IMR-90 (cell line): Measurements from ENCODE around the gene MTR. TPM values are rescaled to one million over a fixed set of nuclear protein-coding genes. Genes with fewer than 3 reads are reported as not detected.

Source experiments
- ATAC-seq: fragments of 200-7000 bp; cut with Tn5 transposase; 2 replicates; pipeline ENCODE4 v1.9.1; 2020; ENCODE audit warnings: low read depth, mild to moderate bottlenecking, moderate library complexity
- BruUV-seq: library from RNA; stranded (reverse); fragments of 400-500 nt; replicated peaks from 2 replicates; lab custom pipeline; 2021; lab: Mats Ljungman, UMichigan
- CTCF ChIA-PET: fragments of 300-600 bp; formaldehyde crosslinking; extraction: SDS; loops from one replicate; lab custom pipeline; 2021; ENCODE audit warnings: antibody characterized with exemption; lab: Yijun Ruan, JAX
- POLR2A ChIA-PET: fragments of 300-600 bp; sonication (Branson Sonifier 250); formaldehyde crosslinking; loops from one replicate; lab custom pipeline; 2022; ENCODE audit warnings: antibody characterized with exemption; ENCODE audit not compliant: unreplicated experiment; lab: Charles Lee
- DNase-seq: peaks from one replicate; pipeline ENCODE4 v3.0.0; 2013
- H2AFZ ChIP-seq: replicated peaks from 2 replicates; pipeline ENCODE3; 2013; ENCODE audit warnings: low read length, mild to moderate bottlenecking; ENCODE audit not compliant: poor library complexity
- H2AK5ac ChIP-seq: 2 replicates; pipeline ENCODE4 v1.6.1; 2013; ENCODE audit warnings: low read depth, low read length, inconsistent platforms
- H2AK9ac ChIP-seq: replicated peaks from 2 replicates; pipeline ENCODE3; 2013; ENCODE audit warnings: mild to moderate bottlenecking, low read depth, low read length, moderate library complexity; ENCODE audit not compliant: poor library complexity
- H2BK120ac ChIP-seq: 2 replicates; pipeline ENCODE4 v1.6.1; 2013; ENCODE audit warnings: low read depth, low read length, inconsistent platforms
- H2BK15ac ChIP-seq: 3 replicates; pipeline ENCODE4 v1.6.1; 2013; ENCODE audit warnings: low read depth, low read length, inconsistent platforms
- H2BK20ac ChIP-seq: 2 replicates; pipeline ENCODE4 v1.6.1; 2013; ENCODE audit warnings: low read depth, mild to moderate bottlenecking, inconsistent platforms, low read length, moderate library complexity
- H2BK5ac ChIP-seq: 2 replicates; pipeline ENCODE4 v1.6.1; 2013; ENCODE audit warnings: mild to moderate bottlenecking, low read depth, low read length, inconsistent platforms; ENCODE audit not compliant: poor library complexity, severe bottlenecking
- H3K14ac ChIP-seq: replicated peaks from 2 replicates; pipeline ENCODE4 v1.6.1; 2013; ENCODE audit warnings: low read depth, low read length, inconsistent platforms
- H3K18ac ChIP-seq: 2 replicates; pipeline ENCODE4 v1.6.1; 2013; ENCODE audit warnings: low read depth, low read length, control low read depth
- H3K23ac ChIP-seq: 2 replicates; pipeline ENCODE4 v1.6.1; 2013; ENCODE audit warnings: low read depth, low read length, inconsistent platforms
- H3K27ac ChIP-seq: 2 replicates; pipeline ENCODE4 v1.5.1; 2013; ENCODE audit warnings: mild to moderate bottlenecking, control low read depth, low read length; ENCODE audit not compliant: insufficient read depth
- H3K27me3 ChIP-seq: 2 replicates; pipeline ENCODE4 v1.6.1; 2013; ENCODE audit warnings: low read length; ENCODE audit not compliant: control insufficient read depth, insufficient read depth
- H3K36me3 ChIP-seq: 2 replicates; pipeline ENCODE4 v1.6.1; 2013; ENCODE audit warnings: low read length, mixed read lengths; ENCODE audit not compliant: control insufficient read depth, insufficient read depth
- H3K4ac ChIP-seq: 2 replicates; pipeline ENCODE4 v1.6.1; 2013; ENCODE audit warnings: low read depth, low read length, inconsistent platforms
- H3K4me1 ChIP-seq: 2 replicates; pipeline ENCODE4 v1.6.1; 2013; ENCODE audit warnings: low read length, mixed read lengths; ENCODE audit not compliant: control insufficient read depth, insufficient read depth
- H3K4me2 ChIP-seq: 2 replicates; pipeline ENCODE4 v1.6.1; 2013; ENCODE audit warnings: low read depth, mild to moderate bottlenecking, control low read depth, low read length, moderate library complexity
- H3K4me3 ChIP-seq: 2 replicates; pipeline ENCODE4 v1.5.1; 2013; ENCODE audit warnings: low read depth, mild to moderate bottlenecking, control low read depth, low read length, moderate library complexity; ENCODE audit not compliant: insufficient read depth
- H3K56ac ChIP-seq: 2 replicates; pipeline ENCODE4 v1.6.1; 2013; ENCODE audit warnings: low read length, inconsistent platforms; ENCODE audit not compliant: insufficient read depth; ENCODE audit errors: extremely low read depth
- H3K79me1 ChIP-seq, 2 experiments: 2 replicates each; pipeline ENCODE4 v1.6.1; 2013; ENCODE audit warnings: low read length in 2 of 2, inconsistent platforms in 1 of 2, low read depth in 1 of 2
- H3K9ac ChIP-seq: 2 replicates; pipeline ENCODE4 v1.6.1; 2013; ENCODE audit warnings: low read depth, low read length, control low read depth
- H3K9me1 ChIP-seq: 2 replicates; pipeline ENCODE4 v1.6.1; 2013; ENCODE audit warnings: low read length, inconsistent platforms; ENCODE audit not compliant: insufficient read depth
- H3K9me3 ChIP-seq: 2 replicates; pipeline ENCODE4 v1.6.1; 2013; ENCODE audit warnings: low read length; ENCODE audit not compliant: control insufficient read depth, insufficient read depth
- H4K20me1 ChIP-seq: 2 replicates; pipeline ENCODE4 v1.6.1; 2013; ENCODE audit warnings: low read length, inconsistent platforms; ENCODE audit not compliant: insufficient read depth
- H4K5ac ChIP-seq: 2 replicates; pipeline ENCODE4 v1.6.1; 2013; ENCODE audit warnings: mild to moderate bottlenecking, low read depth, low read length, control low read depth
- H4K8ac ChIP-seq, 2 experiments: 2 replicates each; pipeline ENCODE4 v1.6.1; 2013; ENCODE audit warnings: low read depth in 2 of 2, low read length in 2 of 2, control low read depth in 1 of 2, inconsistent platforms in 1 of 2
- H4K91ac ChIP-seq: 2 replicates; pipeline ENCODE4 v1.6.1; 2013; ENCODE audit warnings: low read depth, low read length, inconsistent platforms; ENCODE audit not compliant: insufficient read depth
- BHLHE40 ChIP-seq: fragments of 150-350 bp; IDR thresholded peaks from 2 replicates; pipeline ENCODE4 v1.6.1; 2016; ENCODE audit warnings: mild to moderate bottlenecking, low read depth, low read length
- CEBPB ChIP-seq: IDR thresholded peaks from 2 replicates; pipeline ENCODE4 v1.6.1; 2012; ENCODE audit warnings: low read depth, low read length, improper control_type of control experiment
- CHD1 ChIP-seq: IDR thresholded peaks from 2 replicates; pipeline ENCODE4 v1.6.1; 2012; ENCODE audit warnings: low read depth, low read length, improper control_type of control experiment
- FOS ChIP-seq: fragments of 150-350 bp; IDR thresholded peaks from 2 replicates; pipeline ENCODE4 v1.6.1; 2016; ENCODE audit warnings: low read depth, low read length
- MAFK ChIP-seq: IDR thresholded peaks from 2 replicates; pipeline ENCODE4 v1.6.1; 2012; ENCODE audit warnings: low read depth, low read length, improper control_type of control experiment
- MXI1 ChIP-seq: IDR thresholded peaks from 2 replicates; pipeline ENCODE4 v1.6.1; 2012; ENCODE audit warnings: low read depth, mild to moderate bottlenecking, low read length, moderate library complexity, borderline replicate concordance
- NFE2L2 ChIP-seq: fragments of 150-350 bp; IDR thresholded peaks from 2 replicates; pipeline ENCODE4 v1.6.1; 2016; ENCODE audit warnings: low read depth, mild to moderate bottlenecking, low read length
- POLR2A ChIP-seq: IDR thresholded peaks from 2 replicates; pipeline ENCODE4 v1.6.1; 2012; ENCODE audit warnings: mild to moderate bottlenecking, low read depth, low read length
- RAD21 ChIP-seq: IDR thresholded peaks from 2 replicates; pipeline ENCODE4 v1.6.1; 2012; ENCODE audit warnings: low read length, improper control_type of control experiment
- RCOR1 ChIP-seq: IDR thresholded peaks from 2 replicates; pipeline ENCODE4 v1.6.1; 2012; ENCODE audit warnings: mild to moderate bottlenecking, low read length, improper control_type of control experiment; ENCODE audit not compliant: insufficient replicate concordance
- SMC3 ChIP-seq: fragments of 150-350 bp; IDR thresholded peaks from 2 replicates; pipeline ENCODE4 v1.6.1; 2016; ENCODE audit warnings: low read depth, mild to moderate bottlenecking, antibody characterized with exemption, low read length, moderate library complexity
- WGBS, 2 experiments: methylation state at CpG; one replicate each; pipeline versions ENCODE4 v1.1.5 to v1.1.7; 2013; ENCODE audit warnings: missing lambda C conversion rate in 2 of 2; ENCODE audit not compliant: insufficient read length in 1 of 2; ENCODE audit errors: extremely low coverage in 2 of 2; 5-methylcytosine and 5-hydroxymethylcytosine counted together
- dilution Hi-C: fragments of 300-500 bp; cut with HindIII; formaldehyde crosslinking; loops from one replicate; pipeline ENCODE4 v1.14.3; 2018; ENCODE audit warnings: low sequenced_read_pairs; ENCODE audit not compliant: unreplicated experiment
- in situ Hi-C: fragments of 300-500 bp; cut with MboI; formaldehyde crosslinking; loops from 3 replicates; pipeline ENCODE4 v1.14.3; 2019; ENCODE audit warnings: low sequenced_read_pairs, inconsistent platforms, mixed read lengths
- intact Hi-C: fragments of 100-400 bp; cut with micrococcal nuclease; formaldehyde crosslinking; loops from 2 replicates; pipeline ENCODE4 v1.10.0; 2022
- polyA plus RNA-seq, 3 experiments: library from polyadenylated mRNA; depleted of rRNA; stranded (reverse); fragments of >200 nt; gene quantifications; 2 replicates each; pipeline ENCODE4 v1.2.3, GENCODE V29; 2012; ENCODE audit warnings: low replicate concordance in 1 of 3
- total RNA-seq: library from RNA; depleted of rRNA; stranded (reverse); fragments of >200 nt; gene quantifications from 2 replicates; pipeline ENCODE4 v1.2.3, GENCODE V29; 2012
- TF ChIP-seq, protein P1 (sequence below): fragments of 150-350 bp; IDR thresholded peaks from 2 replicates; pipeline ENCODE4 v1.6.1; 2016; ENCODE audit warnings: low read depth, mild to moderate bottlenecking, low read length, moderate library complexity, borderline replicate concordance
- TF ChIP-seq, protein P2 (sequence below): conservative IDR thresholded peaks from 2 replicates; pipeline ENCODE4 v1.5.1; 2012; ENCODE audit warnings: mild to moderate bottlenecking, low read depth, low read length, improper control_type of control experiment

Gene MTR
- total and polyA plus RNA-seq, 2 of the 4 experiments (the other 2 are of a cell fraction), result 7.7 to 31.0 TPM

DNA sequence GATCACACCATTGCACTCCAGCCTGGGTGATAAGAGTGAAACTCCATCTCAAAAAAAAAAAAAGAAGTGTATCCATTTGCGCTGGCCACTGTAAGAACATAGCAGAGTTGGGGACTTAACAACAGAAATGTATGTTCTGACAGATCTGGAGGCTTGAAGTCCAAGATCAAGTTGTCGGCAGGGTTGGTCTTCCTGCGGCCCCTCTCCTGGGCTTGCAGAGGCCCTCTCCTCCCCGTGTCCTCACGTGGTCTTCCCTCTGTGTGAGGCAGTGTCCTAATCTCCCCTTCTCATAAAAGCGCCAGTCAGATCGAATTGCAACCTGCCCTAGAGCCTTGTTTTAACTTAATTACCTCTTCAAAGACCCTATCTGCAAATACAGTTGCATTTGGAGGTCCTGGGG is 156.6 kb downstream of the MTR start:
- Histone ChIP-seq H4K8ac (no peak overlapping the region), H3K79me1 (no peaks in the 10 kb centered on the region), H3K14ac (no peak overlapping the region), H2BK120ac (no peak overlapping the region), H3K18ac (no peak overlapping the region), H2BK5ac (no peak overlapping the region), H2BK20ac (no peak overlapping the region), H2BK15ac (no peak overlapping the region), H3K4me1 (no peaks in the 10 kb centered on the region), H3K4ac (no peak overlapping the region), H4K91ac (no peak overlapping the region), H3K4me2 (no peak overlapping the region), H3K9me3 (peaks cover 16% of the 10 kb centered on the region), H2AK9ac (no peak overlapping the region), H3K4me3 (no peak overlapping the region), H3K56ac (no peak overlapping the region), H2AK5ac (no peak overlapping the region), H2AFZ (no peak overlapping the region), H3K9me1 (no peaks in the 10 kb centered on the region), H3K9ac (no peak overlapping the region), H3K36me3 (no peaks in the 10 kb centered on the region), H4K20me1 (no peaks in the 10 kb centered on the region), H4K5ac (no peak overlapping the region), H3K27ac (no peak overlapping the region), H3K27me3 (no peaks in the 10 kb centered on the region), H3K23ac (no peak overlapping the region)
- POLR2A ChIA-PET, result no interaction called here
- DNase-seq (no peak), ATAC-seq (no peak)
- BruUV-seq, result no TSS peak
- WGBS, 2 experiments, result 20% methylated on average over 1 of the region's 7 CpGs; no CpG with 5 or more reads in 1 of the 2 experiments
- TF ChIP-seq NFE2L2, result no peak
- TF ChIP-seq CHD1, result no peak
- TF ChIP-seq BHLHE40, result no peak
- TF ChIP-seq, protein P1, sequence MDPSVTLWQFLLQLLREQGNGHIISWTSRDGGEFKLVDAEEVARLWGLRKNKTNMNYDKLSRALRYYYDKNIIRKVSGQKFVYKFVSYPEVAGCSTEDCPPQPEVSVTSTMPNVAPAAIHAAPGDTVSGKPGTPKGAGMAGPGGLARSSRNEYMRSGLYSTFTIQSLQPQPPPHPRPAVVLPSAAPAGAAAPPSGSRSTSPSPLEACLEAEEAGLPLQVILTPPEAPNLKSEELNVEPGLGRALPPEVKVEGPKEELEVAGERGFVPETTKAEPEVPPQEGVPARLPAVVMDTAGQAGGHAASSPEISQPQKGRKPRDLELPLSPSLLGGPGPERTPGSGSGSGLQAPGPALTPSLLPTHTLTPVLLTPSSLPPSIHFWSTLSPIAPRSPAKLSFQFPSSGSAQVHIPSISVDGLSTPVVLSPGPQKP, result no peak
- TF ChIP-seq MAFK, result no peak
- no peak for TF ChIP-seq CEBPB
- TF ChIP-seq RAD21, result no peak
- no peak for TF ChIP-seq MXI1
- TF ChIP-seq SMC3, result no peak
- no peak for TF ChIP-seq FOS
- no peak for TF ChIP-seq POLR2A
- TF ChIP-seq RCOR1, result no peak
- TF ChIP-seq, protein P2, sequence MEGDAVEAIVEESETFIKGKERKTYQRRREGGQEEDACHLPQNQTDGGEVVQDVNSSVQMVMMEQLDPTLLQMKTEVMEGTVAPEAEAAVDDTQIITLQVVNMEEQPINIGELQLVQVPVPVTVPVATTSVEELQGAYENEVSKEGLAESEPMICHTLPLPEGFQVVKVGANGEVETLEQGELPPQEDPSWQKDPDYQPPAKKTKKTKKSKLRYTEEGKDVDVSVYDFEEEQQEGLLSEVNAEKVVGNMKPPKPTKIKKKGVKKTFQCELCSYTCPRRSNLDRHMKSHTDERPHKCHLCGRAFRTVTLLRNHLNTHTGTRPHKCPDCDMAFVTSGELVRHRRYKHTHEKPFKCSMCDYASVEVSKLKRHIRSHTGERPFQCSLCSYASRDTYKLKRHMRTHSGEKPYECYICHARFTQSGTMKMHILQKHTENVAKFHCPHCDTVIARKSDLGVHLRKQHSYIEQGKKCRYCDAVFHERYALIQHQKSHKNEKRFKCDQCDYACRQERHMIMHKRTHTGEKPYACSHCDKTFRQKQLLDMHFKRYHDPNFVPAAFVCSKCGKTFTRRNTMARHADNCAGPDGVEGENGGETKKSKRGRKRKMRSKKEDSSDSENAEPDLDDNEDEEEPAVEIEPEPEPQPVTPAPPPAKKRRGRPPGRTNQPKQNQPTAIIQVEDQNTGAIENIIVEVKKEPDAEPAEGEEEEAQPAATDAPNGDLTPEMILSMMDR, result no peak
- CTCF ChIA-PET, result no interaction called here
- in situ Hi-C loops (no loop called here), intact Hi-C loops (no loop called here), dilution Hi-C loops (no loop called here)
